Measurements from ENCODE around the gene SYT13. TPM values are rescaled to one million over a fixed set of nuclear protein-coding genes. Genes with fewer than 3 reads are reported as not detected.

Gene SYT13
- polyA plus RNA-seq, 1 donor (not counting 4 experiments of a cell fraction or from before 2014, with no cell fraction given), result not detected

GRCh38 chr11:45223496-45223895 lies 62.6 kb downstream of the SYT13 start:
- Histone ChIP-seq H3K27ac (ENCODE audit: control insufficient read depth, insufficient read depth, low read length) (no peak overlapping the region), H3K9ac (ENCODE audit: control insufficient read depth, extremely low read depth, insufficient read depth, low read length) (no peak overlapping the region), H3K27me3 (ENCODE audit: control insufficient read depth, extremely low read depth, insufficient read depth, low read length) (no peaks in the 10 kb centered on the region), H4K20me1 (ENCODE audit: control insufficient read depth, extremely low read depth, insufficient read depth, low read length) (no peaks in the 10 kb centered on the region), H3K9me3 (ENCODE audit: control insufficient read depth, low read depth, low read length) (no peaks in the 10 kb centered on the region), H3K9me1 (ENCODE audit: control insufficient read depth, extremely low read depth, insufficient read depth, low read length) (no peaks in the 10 kb centered on the region), H3K4me1 (ENCODE audit: control insufficient read depth, extremely low read depth, insufficient read depth, low read length) (no peaks in the 10 kb centered on the region), H3K36me3 (ENCODE audit: control insufficient read depth in 2 of 2, extremely low read depth in 1 of 2, insufficient read depth in 2 of 2, low read length in 2 of 2) (no peaks in the 10 kb centered on the region), H2AFZ (ENCODE audit: control insufficient read depth, low read length) (no peak overlapping the region), H3K4me3 (ENCODE audit: control insufficient read depth in 2 of 3, extremely low read depth in 1 of 3, insufficient read depth in 2 of 3, low read depth in 1 of 3, low read length in 3 of 3) (no peak overlapping the region), H3K4me2 (ENCODE audit: control insufficient read depth, extremely low read depth, insufficient read depth, low read depth, low read length) (no peak overlapping the region), H3K79me2 (ENCODE audit: control insufficient read depth, insufficient read depth, low read length) (no peaks in the 10 kb centered on the region)
- FAIRE-seq, result no peak
- no peak for TF ChIP-seq EZH2 (IDR thresholded peaks at IDR 0.05; ENCODE audit: low read length)
- no peak for TF ChIP-seq CTCF (optimal IDR thresholded peaks at IDR 0.05 in 1 of 3, IDR thresholded peaks at IDR 0.05 in 1 of 3, conservative IDR thresholded peaks at IDR 0.05 in 1 of 3; ENCODE audit: extremely low read depth in 1 of 3, insufficient read depth in 2 of 3, low read length in 3 of 3)
- no peak for DNase-seq (ENCODE audit: low read depth, low spot score)
- dilution Hi-C loops (cut with MboI; ENCODE audit: extremely low pct_ligation_motif_present, low sequenced_read_pairs), result no loop called here

GRCh38 chr11:45219411-45219810 lies 66.7 kb downstream of the SYT13 start:
- H3K9ac ChIP-seq (ENCODE audit: control insufficient read depth, extremely low read depth, insufficient read depth, low read length), result no peak overlapping the region
- H3K4me2 ChIP-seq (ENCODE audit: control insufficient read depth, extremely low read depth, insufficient read depth, low read depth, low read length), result no peak overlapping the region
- no peak overlapping the region for H3K27ac ChIP-seq (ENCODE audit: control insufficient read depth, insufficient read depth, low read length)
- no peaks in the 10 kb centered on the region for H4K20me1 ChIP-seq (ENCODE audit: control insufficient read depth, extremely low read depth, insufficient read depth, low read length)
- no peak overlapping the region for H2AFZ ChIP-seq (ENCODE audit: control insufficient read depth, low read length)
- H3K36me3 ChIP-seq (ENCODE audit: control insufficient read depth in 2 of 2, extremely low read depth in 1 of 2, insufficient read depth in 2 of 2, low read length in 2 of 2), result no peaks in the 10 kb centered on the region
- no peak overlapping the region for H3K4me3 ChIP-seq (ENCODE audit: control insufficient read depth in 2 of 3, extremely low read depth in 1 of 3, insufficient read depth in 2 of 3, low read depth in 1 of 3, low read length in 3 of 3)
- dilution Hi-C loops (cut with MboI; ENCODE audit: extremely low pct_ligation_motif_present, low sequenced_read_pairs), result no loop called here
- no peaks in the 10 kb centered on the region for H3K79me2 ChIP-seq (ENCODE audit: control insufficient read depth, insufficient read depth, low read length)
- DNase-seq (ENCODE audit: low read depth, low spot score) (no peak), FAIRE-seq (no peak)
- no peaks in the 10 kb centered on the region for H3K9me3 ChIP-seq (ENCODE audit: control insufficient read depth, low read depth, low read length)
- TF ChIP-seq CTCF (optimal IDR thresholded peaks at IDR 0.05 in 1 of 3, IDR thresholded peaks at IDR 0.05 in 1 of 3, conservative IDR thresholded peaks at IDR 0.05 in 1 of 3; ENCODE audit: extremely low read depth in 1 of 3, insufficient read depth in 2 of 3, low read length in 3 of 3) (no peak), EZH2 (IDR thresholded peaks at IDR 0.05; ENCODE audit: low read length) (no peak)
- no peaks in the 10 kb centered on the region for H3K27me3 ChIP-seq (ENCODE audit: control insufficient read depth, extremely low read depth, insufficient read depth, low read length)
- no peaks in the 10 kb centered on the region for H3K4me1 ChIP-seq (ENCODE audit: control insufficient read depth, extremely low read depth, insufficient read depth, low read length)
- H3K9me1 ChIP-seq (ENCODE audit: control insufficient read depth, extremely low read depth, insufficient read depth, low read length), result no peaks in the 10 kb centered on the region

Data from keratinocyte (primary cell).